HPDE6-E6E7 (cell line): Measurements from ENCODE around the gene DNMT3A.

ENCODE experiments used
- DNase-seq: peaks from one replicate; pipeline ENCODE4 v3.0.0; 2011; ENCODE audit warnings: missing footprints; ENCODE audit errors: extremely low spot score

Gene DNMT3A

GRCh38 chr2:25341753-25342371 is at the start of gene DNMT3A:
TSS of gene DNMT3A (minus strand) at chr2:25341925. CDS start at chr2:25313984, 27,941 bp downstream.
- DNase-seq: peak; percentile 25

DNA sequence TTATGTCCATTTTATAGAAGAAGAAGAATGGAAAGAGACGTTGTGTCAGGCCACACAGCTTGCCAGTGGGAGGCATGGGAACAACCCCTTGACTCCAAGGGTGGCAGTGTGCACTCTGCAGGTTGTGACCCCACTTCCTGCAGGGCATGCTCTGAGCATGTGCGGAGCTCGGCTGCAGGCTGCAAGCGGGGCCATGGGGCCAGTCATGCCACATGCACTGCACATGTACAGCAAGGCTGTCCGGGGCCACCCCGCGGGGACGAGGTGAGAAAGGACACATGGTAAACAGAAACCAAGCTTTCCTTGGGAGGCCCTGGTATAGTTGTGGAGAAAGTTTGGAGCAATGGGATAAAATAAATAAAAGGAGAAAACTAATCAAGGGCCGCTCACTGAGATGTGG is 47.4 kb upstream of the DNMT3A start:
- DNase-seq: no peak

DNA sequence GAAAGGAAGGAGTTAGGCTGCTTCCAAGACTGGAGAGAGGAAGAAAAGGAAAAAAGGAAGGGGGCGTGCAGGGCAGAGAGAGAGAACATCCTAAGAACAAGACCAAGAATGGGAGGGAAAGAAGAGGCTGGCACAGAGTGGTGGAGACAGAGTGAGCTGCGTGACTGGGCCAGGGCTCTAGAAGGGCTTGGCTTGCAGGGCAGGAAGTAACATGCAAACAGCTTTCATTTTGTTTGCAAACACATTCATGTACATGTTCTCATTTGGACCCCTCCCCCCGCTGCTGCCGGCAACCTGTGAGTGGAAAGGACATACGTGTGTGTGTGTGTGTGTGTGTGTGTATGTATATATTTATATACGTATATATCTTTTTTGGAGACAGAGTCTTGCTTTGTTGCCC is 46.8 kb upstream of the DNMT3A start:
- no peak for DNase-seq

GRCh38 chr2:25387876-25388449 is 46.2 kb upstream of the DNMT3A start:
- DNase-seq: no peak

GRCh38 chr2:25386971-25387875 is 45.5 kb upstream of the DNMT3A start:
- DNase-seq: no peak

GRCh38 chr2:25385910-25386309 is 44.2 kb upstream of the DNMT3A start:
- no peak for DNase-seq

- DNase-seq: no peak
Measured at GRCh38 chr2:25383806-25384205, 42.1 kb upstream of the DNMT3A start.

- no peak for DNase-seq
Measured at GRCh38 chr2:25381502-25381901, 39.8 kb upstream of the DNMT3A start.

GRCh38 chr2:25380586-25381375 is 39.1 kb upstream of the DNMT3A start:
- no peak for DNase-seq

DNA sequence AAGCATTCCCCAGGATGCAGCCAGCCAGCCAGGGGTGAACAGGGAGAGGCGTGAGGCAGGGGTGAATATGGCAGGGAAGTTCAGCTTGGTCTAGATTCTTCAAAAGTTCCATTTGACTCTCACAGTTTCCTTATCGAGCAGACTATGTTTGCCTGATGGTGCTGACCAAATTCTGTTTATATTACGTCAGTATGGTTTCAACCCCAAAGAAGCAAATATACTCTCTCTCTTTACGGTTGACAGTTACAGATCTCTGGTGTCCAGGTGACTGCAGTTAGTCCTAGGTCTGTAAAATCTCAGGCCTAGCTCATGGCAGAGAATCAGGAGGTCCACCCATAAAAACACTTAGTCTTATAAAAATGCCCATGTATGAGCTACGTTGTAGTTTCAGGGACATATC is 38.3 kb upstream of the DNMT3A start:
- DNase-seq: no peak

DNA sequence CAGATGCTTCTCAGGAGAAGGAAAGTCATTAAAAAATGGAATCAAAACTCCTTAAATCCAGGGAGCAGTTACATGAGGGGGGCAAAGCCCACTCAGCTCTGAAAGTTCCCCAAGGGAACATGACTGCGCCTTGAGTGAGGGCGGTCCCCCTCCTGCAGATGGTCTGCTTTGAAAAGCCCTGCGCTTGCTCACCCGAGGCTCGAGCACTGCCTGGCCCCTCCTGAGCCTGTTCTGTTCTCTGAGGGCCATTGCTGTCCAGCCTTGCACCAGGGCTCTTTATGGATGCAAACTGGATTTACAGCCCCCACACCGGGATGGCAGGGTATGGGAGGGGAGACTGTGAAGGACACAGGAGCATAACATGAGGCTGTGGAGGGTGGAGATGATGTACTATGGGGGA is 37.8 kb upstream of the DNMT3A start:
- no peak for DNase-seq

DNA sequence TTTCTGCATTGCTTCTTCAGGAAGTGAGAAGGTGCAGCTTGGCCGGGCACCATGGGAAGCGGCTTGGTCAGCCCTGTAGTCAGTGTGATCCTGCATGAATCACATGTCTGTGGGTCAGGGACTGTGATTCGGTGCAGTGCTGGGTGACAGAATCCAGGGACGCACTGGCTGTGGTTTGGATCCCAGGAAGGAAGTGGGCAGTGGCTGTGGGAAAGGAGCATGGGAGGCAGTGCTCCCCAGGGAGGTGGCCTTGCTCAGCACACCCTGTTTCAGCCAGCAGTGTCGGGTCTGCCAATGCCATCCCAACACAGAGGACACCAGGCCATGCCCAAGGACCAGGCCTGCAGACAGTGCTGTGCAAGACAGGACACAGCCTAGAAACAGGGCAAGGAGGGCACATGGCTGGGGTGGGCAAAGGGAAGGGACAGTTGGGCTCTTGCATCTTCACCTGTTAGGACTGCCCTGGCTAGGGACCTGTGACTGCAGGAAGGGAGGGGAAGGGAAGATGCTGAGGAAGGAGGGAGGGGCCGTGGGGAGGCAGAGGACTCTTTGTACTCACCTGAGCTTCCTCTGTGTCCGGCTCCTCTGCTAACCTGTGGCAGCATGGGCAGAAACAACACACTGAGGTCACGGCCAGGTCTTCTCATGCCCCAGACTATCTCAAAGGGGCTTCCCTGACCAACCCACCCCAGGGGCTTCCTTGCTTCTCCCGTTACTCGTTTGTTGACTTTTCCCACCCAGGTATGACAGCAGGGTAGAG is 37.2 kb upstream of the DNMT3A start:
- DNase-seq: no peak

GRCh38 chr2:25377822-25378421 is 36.2 kb upstream of the DNMT3A start:
- no peak for DNase-seq

- DNase-seq: peak; percentile 83
Measured at GRCh38 chr2:25376750-25377621, 35.3 kb upstream of the DNMT3A start.

DNA sequence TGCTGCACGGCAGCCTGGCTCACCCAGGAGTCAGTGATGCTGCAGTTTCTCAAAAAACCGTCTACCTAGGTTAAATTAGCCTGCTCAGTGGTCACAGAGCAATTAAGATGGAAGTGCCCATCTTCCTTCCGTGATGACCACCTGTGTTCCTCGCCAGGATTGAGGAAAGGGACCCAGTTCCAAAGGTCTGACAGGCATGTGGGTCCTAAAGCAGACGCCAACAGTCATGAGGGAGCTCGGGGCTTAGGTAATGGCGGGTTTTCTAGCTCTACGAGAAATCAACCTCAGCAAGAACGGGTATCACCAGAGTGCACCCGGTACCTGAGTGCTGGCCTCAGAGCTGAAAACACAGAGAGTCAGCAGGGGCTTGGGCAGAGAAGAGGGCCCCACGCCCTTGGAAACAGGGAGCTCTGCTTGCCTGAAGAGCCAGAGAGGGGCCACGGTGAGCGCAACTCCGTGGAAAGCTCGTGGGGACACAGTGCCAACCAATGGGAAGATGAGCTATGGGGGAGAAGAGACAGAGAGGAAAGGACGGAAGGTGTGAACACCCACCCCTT is 34.3 kb upstream of the DNMT3A start:
- no peak for DNase-seq

GRCh38 chr2:25375371-25375988 is 33.8 kb upstream of the DNMT3A start:
- no peak for DNase-seq

- DNase-seq: no peak
Measured at GRCh38 chr2:25374827-25375226, 33.1 kb upstream of the DNMT3A start.

GRCh38 chr2:25374411-25374810 is 32.7 kb upstream of the DNMT3A start:
- DNase-seq: no peak
